ENCODE data around the gene CREBZF.

GRCh38 chr11:85628771-85629341 is 36.1 kb downstream of the CREBZF start:
- TF ChIP-seq POLR2A (IDR thresholded peaks at IDR 0.05; ENCODE audit: low read depth, low read length) (no peak), POLR2AphosphoS5 (IDR thresholded peaks at IDR 0.05; ENCODE audit: low read depth, low read length) (no peak), PAX5 (IDR thresholded peaks at IDR 0.05; ENCODE audit: insufficient read depth, low read length, severe bottlenecking) (no peak), SPI1 (IDR thresholded peaks at IDR 0.05; ENCODE audit: low read depth, low read length) (no peak), TAF1 (IDR thresholded peaks at IDR 0.05; ENCODE audit: low read depth, low read length) (0 out of 2 replicates have a peak, but pooled peaks have one; percentile 12)

Measured in GM12891 (cell line).